ENCODE results near the gene CAPRIN1. TPM values are rescaled to one million over a fixed set of nuclear protein-coding genes. Genes with fewer than 3 reads are reported as not detected.

Gene CAPRIN1
- 223 and 269 TPM in 2 replicates for total RNA-seq

GRCh38 chr11:34051349-34052035 is at the start of gene CAPRIN1:
Gene CAPRIN1 (plus strand): TSS chr11:34051731. CDS start chr11:34052421, 690 bp downstream.

DNA sequence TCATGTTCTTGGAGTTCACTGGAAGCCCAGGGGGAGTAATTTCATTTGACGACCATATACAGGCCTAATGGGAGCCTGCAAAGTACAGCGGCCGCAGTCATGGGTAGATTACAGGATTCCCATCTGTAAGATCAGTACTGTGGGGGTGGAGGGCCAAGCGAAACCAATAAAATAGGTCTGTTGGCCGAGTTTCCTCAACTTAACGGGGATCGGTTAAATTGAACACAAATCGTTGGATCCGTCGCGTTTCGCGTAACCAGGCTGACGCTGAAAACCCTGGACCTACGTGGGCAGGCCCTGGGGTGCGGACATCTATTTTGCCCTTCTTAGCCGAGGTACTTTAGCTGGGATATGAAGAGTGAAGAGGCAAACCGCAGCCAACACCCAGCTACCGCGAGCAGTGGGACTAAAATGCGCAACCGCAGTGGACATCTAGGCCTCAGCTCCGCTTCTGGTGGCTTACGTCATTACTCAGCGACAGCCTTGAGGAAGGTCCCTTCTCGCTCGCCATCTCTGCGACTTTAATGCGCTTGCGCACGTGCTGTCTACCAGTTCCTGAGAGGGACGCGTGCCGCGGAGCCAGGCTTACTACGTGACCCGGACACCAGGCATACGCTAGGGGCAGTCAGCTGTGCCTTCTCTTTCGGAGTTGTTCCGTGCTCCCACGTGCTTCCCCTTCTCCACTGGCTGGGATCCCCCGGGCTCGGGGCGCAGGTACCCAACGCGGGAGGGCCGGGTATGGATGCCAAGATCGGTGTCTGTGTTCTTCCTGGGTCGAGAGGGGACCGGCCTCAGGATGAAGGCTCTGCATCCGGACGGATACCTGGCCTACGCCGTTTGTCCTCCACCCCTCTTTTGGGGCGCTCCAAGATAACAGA is 53.8 kb downstream of the CAPRIN1 start, which contains the start of gene NAT10:
TSS of gene NAT10 (plus strand) at position 551 of the 878 bp plus-strand sequence. CDS start 2,597 bp downstream, outside the sequence.

Other genes with a start within 250 kb of the CAPRIN1 start
- 0.65 and 1.7 TPM in 2 replicates for gene LMO2, start 159.7 kb upstream of the CAPRIN1 start, total RNA-seq
- 29.7 and 32.0 TPM in 2 replicates for gene NAT10, start 53.9 kb downstream of the CAPRIN1 start, total RNA-seq